AG20443 (cell line): ENCODE measurements around the gene PKNOX1.
"Not testable (repeated sequence)": the region's sequence is repeated elsewhere in the genome, so short reads cannot be mapped to it uniquely, and the experiment has no call there.

Experiments
- DNase-seq: peaks from one replicate; pipeline ENCODE4 v3.0.0; 2012; ENCODE audit warnings: low spot score, mixed read lengths

The PKNOX1 gene

GRCh38 chr21:42973991-42974831, at the start of gene PKNOX1:
TSS of gene PKNOX1 (plus strand) at chr21:42974562. CDS start at chr21:43004382, 29,820 bp downstream.
- peak; percentile 99 for DNase-seq

- no peak for DNase-seq
Observed at GRCh38 chr21:42925114-42925926, 49.0 kb upstream of the PKNOX1 start, which contains the start of gene ERVH48-1. TSS of gene ERVH48-1 (minus strand) at chr21:42925630. CDS start at chr21:42919006, 6,624 bp downstream.

GRCh38 chr21:42927474-42928200, 46.7 kb upstream of the PKNOX1 start:
- not testable (repeated sequence) for DNase-seq

- DNase-seq: no peak
Observed at GRCh38 chr21:42929969-42930368, 44.4 kb upstream of the PKNOX1 start.

- DNase-seq: no peak
Observed at GRCh38 chr21:42931560-42932235, 42.7 kb upstream of the PKNOX1 start.

- DNase-seq: not testable (repeated sequence)
Observed at GRCh38 chr21:42932378-42933136, 41.8 kb upstream of the PKNOX1 start.

- DNase-seq: not testable (repeated sequence)
Observed at GRCh38 chr21:42933137-42933970, 41.0 kb upstream of the PKNOX1 start.

GRCh38 chr21:42933973-42934372, 40.4 kb upstream of the PKNOX1 start:
- DNase-seq: not testable (repeated sequence)

- not testable (repeated sequence) for DNase-seq
Observed at GRCh38 chr21:42936360-42936759, 38.0 kb upstream of the PKNOX1 start.

GRCh38 chr21:42937034-42937940, 37.1 kb upstream of the PKNOX1 start:
- DNase-seq: not testable (repeated sequence)

- DNase-seq: no peak
Observed at GRCh38 chr21:42937960-42938605, 36.3 kb upstream of the PKNOX1 start.

GRCh38 chr21:42938606-42938995, 35.8 kb upstream of the PKNOX1 start:
- not testable (repeated sequence) for DNase-seq

- DNase-seq: peak; percentile 95
Observed at GRCh38 chr21:42939582-42940413, 34.6 kb upstream of the PKNOX1 start.

- no peak for DNase-seq
Observed at GRCh38 chr21:42941696-42942085, 32.7 kb upstream of the PKNOX1 start.

- no peak for DNase-seq
Observed at GRCh38 chr21:42942244-42942643, 32.1 kb upstream of the PKNOX1 start.

- not testable (repeated sequence) for DNase-seq
Observed at GRCh38 chr21:42949094-42949755, 25.1 kb upstream of the PKNOX1 start.

- not testable (repeated sequence) for DNase-seq
Observed at GRCh38 chr21:42951193-42951592, 23.2 kb upstream of the PKNOX1 start.
